ENCODE measurements around the gene ZMYM4.

The ZMYM4 gene

GRCh38 chr1:35444519-35444774 lies 175.9 kb downstream of the ZMYM4 start:
- no peaks in the 10 kb centered on the region for H4K20me1 ChIP-seq (ENCODE audit: control insufficient read depth, insufficient read depth, low read depth, low read length)
- no peaks in the 10 kb centered on the region for H3K4me1 ChIP-seq (ENCODE audit: control insufficient read depth, low read length)
- no peak overlapping the region for H3K4me3 ChIP-seq (ENCODE audit: low read length)
- H3F3A ChIP-seq (ENCODE audit: control insufficient read depth, insufficient read depth) = no peaks in the 10 kb centered on the region
- no peaks in the 10 kb centered on the region for H3K79me2 ChIP-seq (ENCODE audit: control insufficient read depth, low read length)
- H3K27ac ChIP-seq (ENCODE audit: low read depth, low read length) = no peak overlapping the region
- no peak for TF ChIP-seq CTCF (IDR thresholded peaks at IDR 0.05; ENCODE audit: low read depth, low read length, poor library complexity, severe bottlenecking)
- TF ChIP-seq EZH2phosphoT487 (IDR thresholded peaks at IDR 0.05; ENCODE audit: borderline replicate concordance, low read length) = no peak
- no peaks in the 10 kb centered on the region for H3K27me3 ChIP-seq (ENCODE audit: control insufficient read depth, low read length)
- H3K4me2 ChIP-seq (ENCODE audit: low read length) = no peak overlapping the region
- peaks cover 36% of the 10 kb centered on the region for H3K36me3 ChIP-seq (ENCODE audit: control insufficient read depth, low read length)
- H3K9me2 ChIP-seq (replicated peaks; ENCODE audit: control insufficient read depth, low read length) = no peaks in the 10 kb centered on the region
- no peaks in the 10 kb centered on the region for H3K9me3 ChIP-seq (ENCODE audit: control insufficient read depth, insufficient read depth, low read length)

- no peaks in the 10 kb centered on the region for H3K9me3 ChIP-seq (ENCODE audit: control insufficient read depth, insufficient read depth, low read length)
- peaks cover 48% of the 10 kb centered on the region for H3K36me3 ChIP-seq (ENCODE audit: control insufficient read depth, low read length)
- no peaks in the 10 kb centered on the region for H4K20me1 ChIP-seq (ENCODE audit: control insufficient read depth, insufficient read depth, low read depth, low read length)
- H3K4me2 ChIP-seq (ENCODE audit: low read length) = no peak overlapping the region
- no peaks in the 10 kb centered on the region for H3K27me3 ChIP-seq (ENCODE audit: control insufficient read depth, low read length)
- H3K9me2 ChIP-seq (replicated peaks; ENCODE audit: control insufficient read depth, low read length) = no peaks in the 10 kb centered on the region
- H3K27ac ChIP-seq (ENCODE audit: low read depth, low read length) = no peak overlapping the region
- H3F3A ChIP-seq (ENCODE audit: control insufficient read depth, insufficient read depth) = no peaks in the 10 kb centered on the region
- no peaks in the 10 kb centered on the region for H3K79me2 ChIP-seq (ENCODE audit: control insufficient read depth, low read length)
- no peaks in the 10 kb centered on the region for H3K4me1 ChIP-seq (ENCODE audit: control insufficient read depth, low read length)
- TF ChIP-seq CTCF (IDR thresholded peaks at IDR 0.05; ENCODE audit: low read depth, low read length, poor library complexity, severe bottlenecking) = no peak
- no peak for TF ChIP-seq EZH2phosphoT487 (IDR thresholded peaks at IDR 0.05; ENCODE audit: borderline replicate concordance, low read length)
- H3K4me3 ChIP-seq (ENCODE audit: low read length) = no peak overlapping the region
These were observed 178.8 kb downstream of the ZMYM4 start for GRCh38 chr1:35447278-35447677.

GRCh38 chr1:35448344-35448801 lies 179.9 kb downstream of the ZMYM4 start:
- H3K9me3 ChIP-seq (ENCODE audit: control insufficient read depth, insufficient read depth, low read length) = no peaks in the 10 kb centered on the region
- no peak overlapping the region for H3K4me3 ChIP-seq (ENCODE audit: low read length)
- no peaks in the 10 kb centered on the region for H4K20me1 ChIP-seq (ENCODE audit: control insufficient read depth, insufficient read depth, low read depth, low read length)
- no peak overlapping the region for H3K4me2 ChIP-seq (ENCODE audit: low read length)
- no peak overlapping the region for H3K27ac ChIP-seq (ENCODE audit: low read depth, low read length)
- H3K36me3 ChIP-seq (ENCODE audit: control insufficient read depth, low read length) = peaks cover 42% of the 10 kb centered on the region
- no peaks in the 10 kb centered on the region for H3K4me1 ChIP-seq (ENCODE audit: control insufficient read depth, low read length)
- H3K79me2 ChIP-seq (ENCODE audit: control insufficient read depth, low read length) = no peaks in the 10 kb centered on the region
- TF ChIP-seq EZH2phosphoT487 (IDR thresholded peaks at IDR 0.05; ENCODE audit: borderline replicate concordance, low read length) = no peak
- TF ChIP-seq CTCF (IDR thresholded peaks at IDR 0.05; ENCODE audit: low read depth, low read length, poor library complexity, severe bottlenecking) = no peak
- H3K9me2 ChIP-seq (replicated peaks; ENCODE audit: control insufficient read depth, low read length) = no peaks in the 10 kb centered on the region
- no peaks in the 10 kb centered on the region for H3F3A ChIP-seq (ENCODE audit: control insufficient read depth, insufficient read depth)
- H3K27me3 ChIP-seq (ENCODE audit: control insufficient read depth, low read length) = no peaks in the 10 kb centered on the region
